HG03159 (cell line): ENCODE results near the gene RAD52.
A peak's percentile ranks its signal among the peaks of the same experiment; 100 is the strongest.

Experiments used
- ATAC-seq: cut with Tn5 transposase; IDR thresholded peaks from one replicate; pipeline ENCODE4 v1.9.1; 2021; ENCODE audit warnings: mild to moderate bottlenecking, moderate library complexity; ENCODE audit not compliant: unreplicated experiment

Gene RAD52

GRCh38 chr12:949453-950191 lies at the start of gene RAD52:
Gene RAD52, minus strand, starts transcription at chr12:949694. Its CDS starts 16,636 bp downstream, at chr12:933058.
- ATAC-seq: peak; percentile 78

GRCh38 chr12:998020-998874 lies 48.8 kb upstream of the RAD52 start:
- no peak for ATAC-seq

DNA sequence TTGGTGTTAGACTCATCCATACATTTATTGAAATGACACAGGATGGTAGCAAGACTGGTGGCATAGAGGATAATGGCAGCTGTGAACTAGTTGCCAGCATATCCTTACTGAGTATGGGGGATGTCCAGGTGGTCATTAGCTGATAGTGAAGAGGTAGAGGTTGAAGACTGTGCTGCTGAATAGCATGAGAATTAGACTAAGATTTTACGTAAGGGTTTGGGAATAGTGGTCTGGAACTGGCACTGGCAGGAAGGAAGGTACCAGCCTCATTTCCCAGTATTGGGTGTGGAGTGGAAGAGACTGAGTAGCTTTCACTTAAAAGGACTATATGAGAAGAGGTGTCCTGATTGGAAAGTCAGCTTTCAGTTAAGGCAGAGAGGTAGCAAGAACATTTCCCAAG lies 48.0 kb upstream of the RAD52 start:
- no peak for ATAC-seq

GRCh38 chr12:996881-997280 lies 47.4 kb upstream of the RAD52 start:
- no peak for ATAC-seq

DNA sequence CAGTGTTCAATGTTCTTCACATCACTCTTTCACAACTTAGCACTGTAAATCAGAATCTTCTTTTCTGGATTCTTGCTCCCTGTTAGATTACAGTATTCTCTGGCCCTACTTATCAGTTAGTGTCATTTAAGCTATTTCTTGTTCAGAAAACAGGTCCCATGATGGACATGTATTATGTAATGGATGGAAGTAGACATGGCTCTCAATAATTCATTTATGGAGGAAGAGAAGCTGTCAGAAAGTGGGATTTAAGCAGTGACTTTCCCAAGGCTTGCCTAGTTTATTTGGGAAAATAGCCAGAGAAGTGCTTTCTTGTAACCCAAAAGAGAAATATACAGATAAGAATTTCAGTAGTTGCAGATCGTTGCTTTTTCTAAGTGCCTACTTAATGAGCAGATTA lies 43.2 kb upstream of the RAD52 start:
- no peak for ATAC-seq

- ATAC-seq: no peak
Measured at GRCh38 chr12:991350-992333, 42.1 kb upstream of the RAD52 start.

DNA sequence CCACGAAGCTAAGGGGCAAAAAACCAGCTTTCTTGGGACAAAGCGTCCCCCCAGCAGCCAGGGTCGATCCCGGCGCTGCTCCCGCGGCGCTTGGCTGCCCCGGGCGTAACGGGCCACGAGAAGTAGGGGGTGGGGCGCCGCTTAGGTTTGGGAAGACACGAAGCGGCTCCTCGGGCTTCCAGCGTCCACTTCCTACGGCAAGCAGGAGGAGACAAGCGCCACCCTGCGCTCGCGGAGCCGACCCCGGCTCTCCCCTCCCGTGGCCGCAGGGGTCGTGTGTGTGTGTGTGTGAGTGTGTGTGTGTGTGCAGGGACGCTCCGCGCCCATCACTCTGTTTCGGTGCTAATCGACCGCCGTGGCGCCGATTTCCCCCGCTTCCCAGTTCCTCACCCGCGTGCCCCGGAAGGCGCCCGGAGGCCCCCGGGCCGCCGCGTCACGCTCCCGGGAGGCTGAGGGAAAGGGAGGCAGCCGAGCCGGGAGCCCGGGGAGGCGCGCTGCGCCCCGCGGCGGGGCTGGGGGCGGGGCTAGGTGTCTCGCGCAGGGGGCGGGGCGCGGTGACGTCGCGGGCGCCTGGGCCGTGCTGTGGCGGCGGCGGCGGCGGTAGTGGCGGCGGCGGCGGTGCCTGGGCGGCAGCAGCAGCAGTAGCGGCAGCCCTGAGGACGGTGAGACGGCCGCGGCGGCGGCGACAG lies 41.3 kb upstream of the RAD52 start, which contains the start of gene ERC1:
ERC1 (plus strand) TSS at position 563 of the 689 bp plus-strand sequence. CDS start 36,681 bp downstream, outside the sequence.
- ATAC-seq: peak; percentile 83

GRCh38 chr12:989751-990660 lies 40.5 kb upstream of the RAD52 start:
- ATAC-seq: no peak

- no peak for ATAC-seq
Measured at GRCh38 chr12:989051-989450, 39.6 kb upstream of the RAD52 start.

- ATAC-seq: no peak
Measured at GRCh38 chr12:988646-989045, 39.2 kb upstream of the RAD52 start.

- no peak for ATAC-seq
Measured at GRCh38 chr12:981961-982360, 32.5 kb upstream of the RAD52 start.

DNA sequence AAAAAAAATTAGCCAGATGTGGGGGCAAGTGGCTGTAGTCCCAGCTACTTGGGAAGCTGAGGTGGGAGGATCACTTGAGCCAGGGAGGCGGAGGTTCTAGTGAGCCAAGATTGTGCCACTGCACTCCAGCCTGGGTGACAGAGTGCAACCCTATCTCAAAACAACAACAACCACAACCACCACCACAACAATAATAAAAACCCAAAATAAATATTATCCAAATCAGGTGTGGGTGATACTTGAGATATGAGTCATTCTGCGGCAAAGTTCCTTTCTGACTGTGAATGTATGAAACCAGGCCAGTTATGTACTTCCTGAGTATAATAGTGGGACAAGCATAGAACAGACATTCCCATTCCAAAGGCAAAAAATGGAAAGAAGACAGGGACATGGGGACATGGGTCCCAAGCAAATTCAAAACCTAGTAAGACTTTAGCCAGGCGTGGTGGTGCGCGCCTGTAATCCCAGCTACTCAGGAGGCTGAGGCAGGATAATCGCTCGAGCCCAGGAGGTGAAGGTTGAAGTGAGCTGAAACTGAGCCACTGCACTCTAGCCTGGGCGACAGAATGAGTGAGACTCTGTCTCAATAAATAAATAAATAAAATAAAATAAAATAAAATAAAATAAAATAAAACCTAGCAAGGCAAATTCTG lies 31.8 kb upstream of the RAD52 start:
- no peak for ATAC-seq

DNA sequence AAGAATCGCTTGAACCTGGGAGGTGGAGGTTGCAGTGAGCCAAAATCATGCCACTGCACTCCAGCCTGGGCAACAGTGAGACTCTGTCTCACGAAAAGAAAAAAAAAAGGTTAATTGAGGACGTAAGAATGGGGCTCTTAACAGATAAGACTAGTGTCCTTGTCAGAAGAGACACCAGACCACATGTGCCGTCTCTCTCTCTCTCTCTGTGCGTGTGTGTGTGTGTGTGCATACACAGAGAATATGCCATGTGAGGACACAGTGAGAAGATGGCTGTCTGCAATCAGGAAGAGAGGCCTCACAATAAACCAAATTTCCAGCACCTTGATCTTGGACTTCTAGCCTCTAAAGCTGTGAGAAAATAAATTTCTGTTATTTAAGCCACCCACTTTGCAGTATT lies 29.9 kb upstream of the RAD52 start:
- no peak for ATAC-seq

DNA sequence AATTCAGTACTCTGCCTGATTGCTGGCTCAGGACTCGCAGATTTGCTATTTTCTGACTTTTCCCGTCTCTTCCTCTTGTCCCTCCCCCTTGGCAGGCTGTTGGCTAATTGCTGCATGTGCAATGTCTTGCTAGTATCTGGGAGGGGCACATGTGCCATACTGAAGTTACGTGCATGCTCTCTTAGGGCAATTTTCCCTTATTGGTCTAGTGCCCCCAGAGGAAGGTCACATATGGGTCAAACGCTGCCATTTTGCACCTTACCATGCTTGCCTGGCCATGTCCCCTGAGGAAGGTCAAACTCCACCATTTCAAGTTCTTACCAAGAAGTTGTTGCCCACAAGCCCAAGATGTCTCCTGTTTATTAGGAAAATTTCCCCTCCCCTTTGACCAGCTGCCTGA lies 27.7 kb upstream of the RAD52 start:
- no peak for ATAC-seq

DNA sequence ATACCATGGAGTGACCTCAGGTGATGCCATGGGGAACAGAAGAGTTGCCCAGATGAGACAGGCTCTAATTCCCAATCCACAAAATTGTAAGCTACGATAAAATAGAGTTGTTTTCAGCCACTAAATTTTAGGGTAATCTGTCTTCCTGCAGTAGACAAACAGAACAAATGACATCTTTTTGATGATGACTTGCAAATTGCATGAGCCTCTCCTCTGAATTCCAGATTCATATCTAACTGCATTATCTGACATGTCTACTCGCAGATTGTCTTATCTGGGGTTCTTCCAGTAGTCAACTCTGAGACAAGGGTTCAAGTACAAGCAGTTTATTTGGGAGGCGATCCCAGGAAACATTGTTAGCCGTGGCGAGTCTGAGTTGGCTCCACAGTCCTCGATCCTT lies 27.1 kb upstream of the RAD52 start:
- ATAC-seq: no peak

DNA sequence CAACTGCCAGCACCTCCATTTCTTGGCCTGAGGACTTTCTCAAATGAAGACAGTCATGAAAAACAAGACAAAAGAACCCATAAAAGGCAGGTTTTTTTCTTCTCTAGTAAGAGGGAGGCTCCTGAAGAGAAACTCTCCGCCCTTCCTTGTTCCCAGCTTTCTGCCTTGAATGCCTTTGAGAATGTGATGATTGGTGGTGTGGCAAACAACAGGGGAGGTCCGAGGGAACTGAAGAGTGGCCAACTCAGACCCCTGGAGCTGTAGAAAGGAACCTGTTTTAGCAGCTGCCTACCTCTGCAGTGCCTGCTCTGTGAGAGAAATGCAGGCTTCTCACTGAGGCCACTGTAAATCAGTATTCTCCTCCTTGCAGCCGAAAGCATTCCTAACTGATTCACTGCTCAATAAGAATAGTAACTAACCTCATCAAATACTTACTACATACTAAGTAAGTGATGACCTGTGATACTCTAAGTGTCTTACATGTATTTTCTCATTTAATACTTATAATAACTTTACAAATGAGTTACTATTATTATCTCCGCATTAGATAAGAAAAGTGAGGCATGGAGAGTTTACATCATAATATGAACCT lies 24.9 kb upstream of the RAD52 start:
- ATAC-seq: no peak

DNA sequence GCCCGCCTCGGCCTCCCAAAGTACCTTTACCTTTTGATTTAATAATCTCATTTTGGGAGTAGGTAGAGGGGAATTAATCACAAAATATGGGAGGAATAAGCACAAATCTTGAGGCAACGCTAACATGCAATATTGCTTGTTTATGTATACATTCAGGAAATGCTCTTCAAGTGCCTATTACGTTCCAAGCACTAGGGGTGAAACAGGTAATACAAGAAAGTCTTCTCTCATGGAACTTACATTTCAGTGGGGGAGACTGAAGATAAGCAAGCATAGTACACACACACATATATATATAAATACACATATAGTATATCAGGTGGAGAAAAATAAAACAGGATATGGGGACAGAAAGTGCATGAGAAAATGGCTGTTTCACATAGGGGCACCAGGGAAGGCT lies 22.5 kb upstream of the RAD52 start:
- no peak for ATAC-seq

GRCh38 chr12:969821-970220 lies 20.3 kb upstream of the RAD52 start:
- no peak for ATAC-seq
